K562 (cell line): ENCODE results near the gene ZNRF1. TPM values are rescaled to one million over a fixed set of nuclear protein-coding genes. Genes with fewer than 3 reads are reported as not detected.

Experiments
- ATAC-seq: fragments of 200-7000 bp; cut with Tn5 transposase; 3 replicates; pipeline ENCODE4 v1.9.1; 2020; ENCODE audit warnings: moderate library complexity
- BruUV-seq: library from RNA; stranded (reverse); fragments of 400-500 nt; replicated peaks from 2 replicates; lab custom pipeline; 2021; lab: Mats Ljungman, UMichigan
- CTCF ChIA-PET: fragments of 300-600 bp; formaldehyde crosslinking; extraction: SDS; loops from one replicate; lab custom pipeline; 2021; ENCODE audit warnings: low intra/inter-chr PET ratio; lab: Yijun Ruan, JAX
- POLR2A ChIA-PET: fragments of 300-600, 350-650 bp; sonication (Branson Sonifier 250); formaldehyde crosslinking; extraction: SDS; loops from one replicate; lab custom pipeline; 2021; ENCODE audit warnings: antibody characterized with exemption, inconsistent platforms; lab: Yijun Ruan, JAX
- DNase-seq, 4 experiments: peaks; one replicate each; pipeline versions ENCODE4 v3.0.0 to v3.0.0-alpha.2; 2011 to 2018; ENCODE audit warnings: low spot score in 3 of 4, mixed read lengths in 3 of 4; ENCODE audit errors: extremely low read depth in 1 of 4
- FAIRE-seq: peaks from 2 replicates; lab custom pipeline; 2011; peaks lifted over from hg19 to GRCh38; lab: Jason Lieb, UNC
- H2AFZ ChIP-seq: 2 replicates; pipeline ENCODE4 v1.6.0; 2011; ENCODE audit warnings: low read depth, low read length, control low read depth, inconsistent platforms
- H3K27ac ChIP-seq: fragments of 200-600 bp; 3 replicates; pipeline ENCODE4 v1.8.0; 2011; ENCODE audit warnings: low read depth, mild to moderate bottlenecking, control low read depth, inconsistent platforms, low read length, moderate library complexity, mixed read lengths; ENCODE audit errors: extremely low read depth
- H3K27me3 ChIP-seq, 2 experiments: fragments of 300-600 bp in 1 of 2; 2 replicates in 1 of 2; 3 replicates in 1 of 2; pipeline versions ENCODE4 v1.6.0 to v1.8.0; 2011; ENCODE audit warnings: inconsistent platforms in 2 of 2, low read length in 2 of 2, mild to moderate bottlenecking in 1 of 2, mixed read lengths in 1 of 2, moderate library complexity in 1 of 2; ENCODE audit not compliant: control insufficient read depth in 2 of 2, insufficient read depth in 2 of 2
- H3K36me3 ChIP-seq: fragments of 300-600 bp; 3 replicates; pipeline ENCODE4 v1.8.0; 2011; ENCODE audit warnings: mild to moderate bottlenecking, low read length, inconsistent platforms; ENCODE audit not compliant: control insufficient read depth, insufficient read depth
- H3K4me1 ChIP-seq, 2 experiments: fragments of 200-600 bp in 1 of 2; replicated peaks in 1 of 2; 2 replicates in 1 of 2; 3 replicates in 1 of 2; pipeline versions ENCODE4 v1.5.1 to v1.8.0; 2011; ENCODE audit warnings: inconsistent platforms in 2 of 2, low read length in 2 of 2, mild to moderate bottlenecking in 1 of 2, mixed read lengths in 1 of 2, moderate library complexity in 1 of 2; ENCODE audit not compliant: control insufficient read depth in 2 of 2, insufficient read depth in 2 of 2
- H3K4me2 ChIP-seq: 2 replicates; pipeline ENCODE4 v1.6.1; 2011; ENCODE audit warnings: low read length, control low read depth, inconsistent platforms, mixed read lengths; ENCODE audit not compliant: insufficient read depth
- H3K4me3 ChIP-seq: fragments of 200-600 bp; sonication (generic), shearing (Covaris generic); 2 replicates; pipeline ENCODE4 v1.5.1; 2016; ENCODE audit warnings: control low read depth, inconsistent platforms
- H3K79me2 ChIP-seq: fragments of 200-600 bp; 3 replicates; pipeline ENCODE4 v1.8.0; 2011; ENCODE audit warnings: low read length, inconsistent platforms; ENCODE audit not compliant: control insufficient read depth, insufficient read depth
- H3K9ac ChIP-seq, 2 experiments: 2 replicates each; pipeline versions ENCODE4 v1.6.0 to v1.6.1; 2011; ENCODE audit warnings: low read depth in 2 of 2, low read length in 2 of 2, control low read depth in 1 of 2, inconsistent platforms in 1 of 2, mild to moderate bottlenecking in 1 of 2, mixed read lengths in 1 of 2; ENCODE audit not compliant: insufficient read depth in 1 of 2
- H3K9me1 ChIP-seq: one replicate; pipeline ENCODE4 v1.6.0; 2011; ENCODE audit warnings: inconsistent platforms, mild to moderate bottlenecking, low read length, moderate library complexity; ENCODE audit not compliant: control insufficient read depth, insufficient read depth
- H3K9me3 ChIP-seq: replicated peaks from 2 replicates; pipeline ENCODE4 v1.5.1; 2011; ENCODE audit warnings: low read depth, low read length, inconsistent platforms; ENCODE audit not compliant: control insufficient read depth, insufficient read depth
- H4K20me1 ChIP-seq: replicated peaks from 2 replicates; pipeline ENCODE4 v1.6.1; 2011; ENCODE audit warnings: low read length, inconsistent platforms, mixed read lengths; ENCODE audit not compliant: control insufficient read depth, insufficient read depth
- CBFA2T2 ChIP-seq: fragments of 450-650 bp; conservative IDR thresholded peaks from 2 replicates; pipeline ENCODE4 v1.6.1; 2017; ENCODE audit warnings: mild to moderate bottlenecking
- CEBPB ChIP-seq: fragments of 450-650 bp; IDR thresholded peaks from 2 replicates; pipeline ENCODE4 v1.6.1; 2016; ENCODE audit warnings: missing genetic modification characterization, missing compliant biosample characterization
- CEBPG ChIP-seq, 3 experiments: fragments of 200-800 bp in 1 of 3; sonication (Bioruptor generic) in 1 of 3; sonication (generic) in 1 of 3; formaldehyde crosslinking in 1 of 3; IDR thresholded peaks in 2 of 3; conservative IDR thresholded peaks in 1 of 3; 2 replicates each; pipeline versions ENCODE4 v1.6.1 to v1.8.0; 2016 to 2022; ENCODE audit warnings: missing compliant biosample characterization in 2 of 3, missing genetic modification characterization in 2 of 3, mild to moderate bottlenecking in 1 of 3, missing genetic modification reagents in 1 of 3
- ETV5 ChIP-seq: sonication (generic); formaldehyde crosslinking; IDR thresholded peaks from 2 replicates; pipeline ENCODE4 v1.4.0; 2020; ENCODE audit warnings: low read depth, mild to moderate bottlenecking, missing genetic modification reagents
- SRSF1 ChIP-seq: fragments of 200-400 bp; formaldehyde crosslinking; IDR thresholded peaks from 2 replicates; pipeline ENCODE4 v1.6.1; 2017; ENCODE audit warnings: mild to moderate bottlenecking, low read depth, low read length, moderate library complexity
- ZBTB9 ChIP-seq: fragments of 450-650 bp; formaldehyde crosslinking; IDR thresholded peaks from 2 replicates; pipeline ENCODE4 v1.4.0; 2020; ENCODE audit warnings: mild to moderate bottlenecking, moderate library complexity
- WGBS: fragments of 100-300 bp; shearing (Covaris generic); methylation state at CpG from one replicate; pipeline ENCODE4 v1.1.6; 2016; ENCODE audit warnings: low coverage, mixed read lengths; ENCODE audit not compliant: insufficient coverage; ENCODE audit errors: missing lambda C conversion rate; 5-methylcytosine and 5-hydroxymethylcytosine counted together
- in situ Hi-C: fragments of 300-500 bp; cut with MboI; formaldehyde crosslinking; loops from 4 replicates; pipeline ENCODE4 v1.15.0; 2018; ENCODE audit warnings: inconsistent platforms, mixed read lengths
- intact Hi-C: fragments of 100-400 bp; cut with micrococcal nuclease; formaldehyde crosslinking; loops from 2 replicates; pipeline ENCODE4 v1.14.2; 2022
- polyA plus RNA-seq, 8 experiments: library from polyadenylated mRNA; depleted of rRNA in 4 of 8; stranded (reverse) in 5 of 8; unstranded in 3 of 8; fragments of >200 nt; fragmentation: Nextera tagmentation in 2 of 8; fragmentation: Illumina TruSeq in 1 of 8; extraction: Ambion mirVana in 2 of 8; extraction: Trizol in 1 of 8; gene quantifications; 2 replicates each; pipeline versions ENCODE4 v1.2.1 to v1.2.3, GENCODE V29; 2011 to 2014; ENCODE audit warnings: inconsistent platforms in 1 of 8, missing spikeins in 1 of 8
- total RNA-seq, 7 experiments: library from RNA; depleted of rRNA in 6 of 7; stranded (reverse); fragments of >200 nt in 6 of 7; fragmentation: Illumina TruSeq in 2 of 7; extraction: Trizol in 2 of 7; gene quantifications; 2 replicates each; pipeline versions ENCODE4 v1.2.1 to v1.2.3, GENCODE V29; 2011 to 2021; ENCODE audit warnings: low replicate concordance in 1 of 7
- TF ChIP-seq, protein P1 (sequence below), 2 experiments: fragments of 450-650 bp in 1 of 2; sonication (generic) in 1 of 2; formaldehyde crosslinking in 1 of 2; IDR thresholded peaks in 1 of 2; conservative IDR thresholded peaks in 1 of 2; 2 replicates each; pipeline versions ENCODE4 v1.6.1 to v1.8.1; 2016 to 2023; ENCODE audit warnings: mild to moderate bottlenecking in 2 of 2, moderate library complexity in 2 of 2, inconsistent platforms in 1 of 2, missing genetic modification reagents in 1 of 2

ZNRF1 gene
- total and polyA plus RNA-seq, 9 of the 15 experiments (the other 6 are each of a cell fraction or from before 2014, with no cell fraction given): 9.5 to 37.7 (median 20.0) TPM

GRCh38 chr16:75044800-75045361, 46.1 kb downstream of the ZNRF1 start:
- DNase-seq: no peak
- CTCF ChIA-PET: no interaction called here
- POLR2A ChIA-PET: interaction anchor here (0.6 to 1.7 kb wide), 3 partner anchors 8 to 607 kb away, joined by 3 to 7 read pairs (median 4); no protein-coding TSS in a partner anchor
- no peak overlapping the region for H3K4me3 ChIP-seq
- in situ Hi-C loops: no loop called here
- peaks cover 29 to 58% of the 10 kb centered on the region in 2 experiments for H3K4me1 ChIP-seq
- no peaks in the 10 kb centered on the region for H3K27me3 ChIP-seq
- H3K36me3 ChIP-seq: no peaks in the 10 kb centered on the region
- H3K9ac ChIP-seq: peak overlapping the region in 1 of 2 experiments; percentile 74; a peak in 2 of 4 replicates
- peak overlapping the region; percentile 39 for H3K4me2 ChIP-seq
- no TSS peak for BruUV-seq
- H3K79me2 ChIP-seq: peaks cover 87% of the 10 kb centered on the region
- FAIRE-seq: no peak
- TF ChIP-seq ZBTB9 (CRISPR knock-in tag) (0 out of 2 replicates have a peak, but pooled peaks have one; percentile 12), ETV5 (CRISPR knock-in tag) (peak; percentile 16; the same call in 1 of the 2 replicates), CEBPB (tag) (peak; percentile 86), CEBPG (CRISPR knock-in tag; IDR thresholded peaks at IDR 0.05) (peak; percentile 32; the same call in 1 of the 2 replicates), CEBPG (tag; conservative IDR thresholded peaks at IDR 0.05 in 1 of 2, IDR thresholded peaks at IDR 0.05 in 1 of 2) (peak; percentile 68 to 74; a peak in 3 of 4 replicates), CBFA2T2 (no peak), SRSF1 (no peak)
- TF ChIP-seq, protein P1, sequence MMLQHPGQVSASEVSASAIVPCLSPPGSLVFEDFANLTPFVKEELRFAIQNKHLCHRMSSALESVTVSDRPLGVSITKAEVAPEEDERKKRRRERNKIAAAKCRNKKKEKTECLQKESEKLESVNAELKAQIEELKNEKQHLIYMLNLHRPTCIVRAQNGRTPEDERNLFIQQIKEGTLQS (IDR thresholded peaks at IDR 0.05): peak; percentile 28; the same call in 1 of the 2 replicates
- TF ChIP-seq, protein P1 (CRISPR knock-in tag; conservative IDR thresholded peaks at IDR 0.05): no peak
- intact Hi-C loops: loop anchor here (5.0 kb wide), 1 partner anchor 67 kb away; no protein-coding TSS in a partner anchor
- H4K20me1 ChIP-seq: no peaks in the 10 kb centered on the region
- no peak overlapping the region for H2AFZ ChIP-seq
- H3K9me1 ChIP-seq: no peaks in the 10 kb centered on the region
- no peak for ATAC-seq
- H3K9me3 ChIP-seq: 0 out of 2 replicates have a peak, but pooled peaks cover 5% of the 10 kb centered on the region
- 67% methylated on average over 3 of the region's 3 CpGs for WGBS
- peak overlapping the region; percentile 95 for H3K27ac ChIP-seq
